Measurements from ENCODE around the gene POMC.
"Not testable (repeated sequence)": the region's sequence is repeated elsewhere in the genome, so short reads cannot be mapped to it uniquely, and the experiment has no call there.

The POMC gene

DNA sequence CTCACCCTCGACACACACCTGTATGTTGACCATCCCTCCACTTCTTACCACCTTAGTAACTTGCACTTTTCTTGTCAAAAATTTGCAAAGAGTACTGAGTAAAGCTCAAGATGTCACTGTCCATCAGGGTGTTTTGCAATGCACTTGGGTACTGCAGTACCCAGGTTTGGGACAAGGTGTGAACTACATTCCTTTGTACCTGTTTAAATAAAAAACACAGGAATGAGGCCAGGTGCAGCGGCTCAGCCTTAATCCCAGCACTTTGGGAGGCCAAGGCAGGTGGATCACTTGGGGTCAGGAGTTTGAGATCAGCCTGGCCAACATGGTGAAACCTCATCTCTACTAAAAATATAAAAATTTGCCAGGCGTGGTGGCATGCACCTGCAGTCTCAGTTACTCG lies 27.8 kb downstream of the POMC start:
- DNase-seq (ENCODE audit: low read depth in 3 of 3, low spot score in 1 of 3): not testable (repeated sequence)

DNA sequence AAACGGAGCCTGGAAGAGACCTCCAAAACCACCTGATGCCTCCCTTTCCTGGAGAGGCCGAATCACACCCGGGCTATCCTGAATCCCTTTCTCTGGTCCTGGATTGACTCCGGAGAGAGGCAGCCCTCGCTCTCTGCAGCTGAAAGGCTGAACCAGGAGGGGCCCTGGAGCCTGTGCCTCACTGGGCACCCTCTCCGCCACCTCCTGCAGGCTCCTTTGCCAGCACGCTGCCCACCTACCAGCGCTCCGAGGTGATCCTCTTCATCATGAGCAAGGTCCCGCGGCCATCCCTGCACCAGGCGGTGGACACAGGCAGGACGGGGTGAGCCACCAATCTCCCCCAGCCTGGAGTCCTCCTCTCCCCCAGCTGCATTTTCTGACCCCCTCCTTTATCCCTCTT lies 35.7 kb downstream of the POMC start:
- no peak for DNase-seq (ENCODE audit: low read depth in 3 of 3, low spot score in 1 of 3)

DNA sequence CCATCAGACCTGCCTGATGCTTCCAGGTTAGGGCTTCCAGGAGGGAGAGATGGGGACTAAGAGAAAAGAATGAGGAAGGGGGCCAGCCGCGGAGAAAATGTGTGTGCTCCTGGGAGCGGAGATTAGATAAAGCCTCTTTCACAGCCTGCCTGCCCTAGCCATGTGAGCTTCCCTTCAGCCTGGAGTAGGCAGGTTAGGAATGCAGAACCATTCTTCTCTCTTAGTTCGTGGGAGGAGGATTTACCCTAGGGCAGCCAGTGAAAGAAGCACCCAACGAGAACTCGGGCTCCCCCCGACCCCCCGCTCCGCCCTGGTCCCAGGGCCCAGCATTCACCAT lies 36.1 kb downstream of the POMC start:
- no peak for DNase-seq (ENCODE audit: low read depth in 3 of 3, low spot score in 1 of 3)

DNA sequence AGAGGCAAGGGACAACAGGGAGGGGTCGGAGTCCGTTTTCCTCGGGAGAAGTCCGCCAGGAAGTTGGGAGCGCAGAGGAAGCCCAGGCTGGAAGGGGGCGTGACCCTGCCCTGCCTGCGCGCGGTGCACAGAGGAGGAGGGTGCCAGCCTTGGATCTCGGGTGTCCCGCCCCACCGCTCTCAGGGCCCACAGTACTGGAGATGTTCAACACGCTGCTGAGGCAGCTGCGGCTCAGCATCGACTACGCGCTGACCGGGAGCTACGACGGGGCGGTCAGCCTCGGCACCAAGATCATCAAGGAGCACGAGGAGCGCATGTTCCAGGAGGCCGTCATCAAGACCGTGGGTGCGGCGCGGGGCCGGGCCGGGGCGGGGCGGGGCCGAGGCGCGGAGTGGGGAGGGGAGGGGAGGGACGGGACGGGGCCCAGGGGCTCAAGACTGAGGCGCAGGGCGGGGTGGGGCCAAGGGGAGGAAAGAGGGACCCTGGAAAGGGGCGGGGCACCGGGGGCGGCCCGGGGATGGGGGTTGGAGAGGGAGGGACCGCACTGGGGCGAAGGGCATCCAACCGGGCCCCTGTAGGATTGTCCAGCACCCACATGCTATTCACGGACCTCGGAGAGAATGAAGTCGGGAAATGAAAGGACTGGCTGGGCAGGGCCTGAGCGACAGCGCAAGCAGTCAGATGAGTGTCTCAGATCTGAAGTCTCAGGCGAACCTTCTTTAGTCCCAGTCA lies 36.6 kb downstream of the POMC start:
- DNase-seq (ENCODE audit: low read depth in 3 of 3, low spot score in 1 of 3): no peak

DNA sequence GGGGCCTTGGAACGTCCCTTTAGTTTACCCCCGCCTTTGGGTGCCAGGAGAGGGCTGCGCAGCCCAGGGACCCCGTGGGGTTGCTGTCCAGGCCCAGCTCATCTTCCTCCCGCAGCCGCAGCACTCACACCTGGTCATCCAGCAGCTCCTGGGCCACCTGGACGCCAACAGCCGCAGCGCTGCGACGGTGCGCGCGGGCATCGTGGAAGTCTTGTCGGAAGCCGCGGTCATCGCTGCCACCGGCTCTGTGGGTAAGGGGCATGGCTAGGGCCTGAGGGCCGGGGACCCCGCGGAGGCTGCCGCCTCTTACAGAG lies 37.2 kb downstream of the POMC start:
- no peak for DNase-seq (ENCODE audit: low read depth in 3 of 3, low spot score in 1 of 3)

DNA sequence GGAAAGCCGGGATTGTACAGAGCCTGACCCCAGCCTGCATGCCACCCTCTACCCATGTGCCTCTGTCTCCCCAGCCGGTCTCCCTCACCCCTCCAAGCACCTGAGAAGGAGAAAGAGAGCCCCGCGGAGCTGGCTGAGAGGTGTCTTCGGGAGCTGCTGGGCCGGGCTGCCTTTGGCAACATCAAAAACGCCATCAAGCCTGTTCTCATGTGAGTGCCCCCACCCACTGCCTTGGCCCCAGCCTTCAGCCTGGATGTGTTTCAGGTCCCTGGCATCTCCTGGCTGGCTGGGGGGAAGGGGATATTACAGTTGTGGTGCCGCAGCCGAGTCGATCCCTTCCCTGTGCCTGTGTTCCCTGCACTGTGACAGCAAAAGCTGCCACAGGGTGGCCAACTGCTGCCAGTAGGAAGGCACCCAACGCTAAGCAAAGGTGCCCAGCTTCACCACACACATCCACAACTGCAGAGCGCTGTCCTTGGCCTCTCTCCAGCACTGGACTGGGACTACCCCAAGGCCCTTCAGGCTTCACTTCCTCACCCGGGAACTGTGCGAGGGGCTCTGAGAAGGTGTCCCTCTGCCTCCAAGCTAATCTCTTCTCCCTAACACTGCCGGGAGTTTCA lies 38.4 kb downstream of the POMC start:
- DNase-seq (ENCODE audit: low read depth in 3 of 3, low spot score in 1 of 3): no peak

DNA sequence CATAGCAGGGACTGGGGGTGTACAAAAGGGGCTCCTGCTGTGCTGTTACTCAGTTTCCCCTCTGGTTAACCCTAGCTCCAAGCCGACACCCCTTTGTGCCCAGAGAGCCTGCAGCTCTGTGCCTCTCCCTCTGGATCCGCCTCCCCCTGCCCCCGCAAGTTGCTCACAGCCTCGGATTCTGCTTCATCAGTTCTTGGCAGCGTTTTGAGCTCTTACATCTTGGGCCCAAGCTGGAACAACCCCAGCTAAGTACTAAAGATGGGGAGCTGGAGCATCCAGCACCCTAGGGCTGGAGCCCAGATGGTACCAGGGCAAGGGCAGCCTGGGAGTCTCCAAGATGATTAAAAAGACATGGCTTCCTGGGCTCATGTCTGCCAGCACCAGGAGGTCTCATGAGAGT lies 40.7 kb downstream of the POMC start:
- no peak for DNase-seq (ENCODE audit: low read depth in 3 of 3, low spot score in 1 of 3)

DNA sequence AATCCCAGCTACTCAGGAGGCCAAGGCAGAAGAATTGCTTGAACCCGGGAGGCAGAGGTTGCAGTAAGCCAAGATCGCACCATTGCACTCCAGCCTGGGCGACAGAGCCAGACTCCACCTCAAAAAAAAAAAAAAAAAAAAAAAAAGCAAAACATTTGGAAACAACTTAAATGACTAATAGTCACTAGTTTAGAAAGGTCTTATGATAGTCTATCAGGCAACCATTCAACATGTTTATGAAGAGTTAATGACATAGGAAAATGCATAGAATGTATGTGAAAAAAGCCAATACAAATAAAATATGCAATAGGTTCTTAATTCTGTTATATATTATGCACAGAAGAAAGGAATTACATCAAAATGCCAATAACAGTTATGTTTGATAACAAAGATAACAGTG lies 41.3 kb downstream of the POMC start:
- not testable (repeated sequence) for DNase-seq (ENCODE audit: low read depth in 3 of 3, low spot score in 1 of 3)

DNA sequence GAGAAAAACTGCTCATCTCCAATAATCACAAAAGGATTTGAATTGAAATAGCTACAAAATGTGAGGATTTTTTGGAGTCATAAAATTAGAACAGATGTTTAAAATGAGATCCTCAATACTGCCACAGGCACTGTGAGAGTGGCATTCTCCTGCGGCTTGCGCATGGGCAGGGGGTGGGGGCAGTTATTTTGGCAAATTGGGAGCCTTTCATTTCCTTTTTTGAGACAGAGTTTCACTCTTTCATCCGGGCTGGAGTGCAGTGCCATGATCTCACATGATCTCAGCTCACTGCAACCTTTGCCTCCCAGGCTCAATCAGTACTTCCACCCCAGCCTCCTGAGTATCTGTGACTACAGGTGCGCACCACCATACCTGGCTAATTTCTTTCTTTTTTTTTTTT lies 42.4 kb downstream of the POMC start:
- DNase-seq (ENCODE audit: low read depth in 3 of 3, low spot score in 1 of 3): no peak

DNA sequence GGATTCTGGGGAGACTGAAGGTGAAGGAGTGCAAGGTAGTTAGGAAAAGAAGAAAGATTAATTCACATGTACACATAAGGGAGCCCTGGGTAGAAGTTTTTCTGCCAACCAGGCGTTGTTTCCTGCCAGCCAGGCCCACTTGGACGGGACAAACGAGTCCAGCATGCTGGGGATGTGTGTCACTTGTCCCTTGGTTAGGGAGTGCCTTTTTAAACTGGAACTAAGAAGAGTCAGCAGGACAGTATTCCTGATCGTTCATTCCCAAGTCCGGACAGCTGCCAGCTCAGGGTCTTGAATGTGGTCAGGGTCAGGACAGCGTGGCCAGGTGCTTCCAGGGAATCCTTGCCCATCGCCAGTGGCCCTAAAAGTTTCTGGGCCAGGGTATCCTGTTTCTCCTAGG lies 43.2 kb downstream of the POMC start:
- no peak for DNase-seq (ENCODE audit: low read depth in 3 of 3, low spot score in 1 of 3)

DNA sequence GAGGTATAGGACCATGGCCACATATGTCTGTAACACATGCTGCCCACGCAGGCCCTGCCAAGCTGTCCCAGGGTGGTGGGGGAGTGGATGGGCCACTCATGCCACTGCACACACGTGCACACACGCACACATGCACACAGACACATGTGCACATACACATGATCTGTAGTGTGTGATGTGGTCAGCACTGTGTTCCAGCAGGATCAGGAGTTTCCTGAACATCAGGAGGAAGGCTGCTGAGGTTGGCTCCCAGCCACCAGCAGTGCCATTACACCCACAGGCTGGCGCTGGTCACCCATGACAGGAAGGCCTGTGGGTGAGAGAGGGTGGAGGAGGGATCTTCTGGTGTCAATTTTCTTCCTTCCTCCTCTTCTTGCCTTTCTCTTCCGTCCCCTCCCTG lies 44.7 kb downstream of the POMC start:
- DNase-seq (ENCODE audit: low read depth in 3 of 3, low spot score in 1 of 3): no peak

DNA sequence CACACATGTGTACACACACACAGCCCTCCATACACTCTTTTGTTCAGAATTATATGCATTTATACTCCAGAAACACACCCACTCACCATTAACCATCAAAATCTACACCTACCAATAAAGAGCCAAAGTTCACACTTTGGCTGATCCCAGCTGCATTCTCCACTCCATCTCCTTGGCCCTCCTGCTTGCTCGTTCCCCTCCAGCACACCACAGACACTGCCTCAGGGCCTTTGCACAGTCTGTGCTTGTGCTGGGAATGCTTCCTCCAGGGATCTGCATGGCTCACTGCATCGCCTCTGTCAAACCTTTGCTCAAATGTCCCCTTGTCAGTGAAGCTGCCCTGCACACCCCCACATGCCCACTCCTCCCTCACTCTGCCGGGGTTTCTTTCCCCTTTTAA lies 46.0 kb downstream of the POMC start:
- DNase-seq (ENCODE audit: low read depth in 3 of 3, low spot score in 1 of 3): no peak

DNA sequence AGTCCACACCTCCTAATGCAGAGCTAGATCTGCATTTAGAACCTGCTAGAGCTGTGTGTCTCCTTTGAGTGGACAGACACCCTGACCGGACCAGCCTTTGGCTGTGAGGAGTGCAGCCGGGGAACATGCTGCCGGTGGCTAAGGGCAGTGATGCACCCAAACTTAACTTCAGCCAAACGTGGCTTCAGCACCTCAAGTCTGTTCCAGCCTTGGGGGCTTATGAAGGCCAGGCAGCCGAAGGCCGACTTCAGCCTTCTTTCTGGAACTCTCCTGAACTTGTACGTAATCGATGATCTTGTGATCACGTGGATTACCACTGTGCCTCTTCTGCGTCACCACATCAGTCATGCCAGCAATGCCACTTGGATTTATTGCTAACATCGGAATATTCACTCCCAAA lies 49.1 kb downstream of the POMC start:
- DNase-seq (ENCODE audit: low read depth in 3 of 3, low spot score in 1 of 3): no peak

DNA sequence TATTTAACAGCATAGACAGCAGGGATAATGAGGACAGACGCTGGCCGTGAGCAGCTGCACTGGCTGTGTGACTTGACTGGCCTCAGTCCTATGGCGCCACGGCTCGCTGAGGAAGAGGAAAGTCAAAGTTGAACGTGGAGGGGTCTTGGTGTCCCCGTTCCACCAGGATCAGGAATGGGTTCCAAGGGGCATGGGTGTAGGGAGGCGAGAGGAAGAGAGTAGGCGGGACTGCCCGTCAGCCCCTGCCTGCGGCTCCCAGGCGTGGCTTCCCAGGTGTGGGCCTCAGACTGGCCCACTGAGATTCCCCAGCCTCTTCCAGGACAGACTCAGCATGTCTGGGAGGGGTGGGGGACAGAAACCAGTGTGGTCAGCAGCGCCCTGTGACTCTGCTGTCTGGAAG lies 51.4 kb downstream of the POMC start:
- no peak for DNase-seq (ENCODE audit: low read depth in 3 of 3, low spot score in 1 of 3)

DNA sequence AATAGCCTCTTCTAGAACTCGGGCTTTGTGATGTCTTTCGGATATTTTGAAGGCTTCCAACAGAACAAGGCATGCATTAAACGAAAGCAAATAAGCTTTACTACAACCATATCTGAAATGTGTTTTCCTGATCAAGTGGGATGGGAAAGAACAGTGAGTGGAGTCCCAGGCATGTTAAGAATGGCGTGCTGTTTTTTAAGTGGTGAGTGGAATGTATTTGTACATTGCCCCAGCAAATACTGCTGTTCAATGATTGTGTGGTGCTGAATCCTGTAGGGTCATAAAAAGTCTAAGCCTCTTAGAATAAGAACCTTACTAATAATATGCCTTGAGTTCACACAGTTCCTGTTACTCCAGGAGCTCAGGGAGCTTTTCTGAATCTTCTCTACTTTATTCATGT lies 52.5 kb downstream of the POMC start:
- DNase-seq (ENCODE audit: low read depth in 3 of 3, low spot score in 1 of 3): no peak

DNA sequence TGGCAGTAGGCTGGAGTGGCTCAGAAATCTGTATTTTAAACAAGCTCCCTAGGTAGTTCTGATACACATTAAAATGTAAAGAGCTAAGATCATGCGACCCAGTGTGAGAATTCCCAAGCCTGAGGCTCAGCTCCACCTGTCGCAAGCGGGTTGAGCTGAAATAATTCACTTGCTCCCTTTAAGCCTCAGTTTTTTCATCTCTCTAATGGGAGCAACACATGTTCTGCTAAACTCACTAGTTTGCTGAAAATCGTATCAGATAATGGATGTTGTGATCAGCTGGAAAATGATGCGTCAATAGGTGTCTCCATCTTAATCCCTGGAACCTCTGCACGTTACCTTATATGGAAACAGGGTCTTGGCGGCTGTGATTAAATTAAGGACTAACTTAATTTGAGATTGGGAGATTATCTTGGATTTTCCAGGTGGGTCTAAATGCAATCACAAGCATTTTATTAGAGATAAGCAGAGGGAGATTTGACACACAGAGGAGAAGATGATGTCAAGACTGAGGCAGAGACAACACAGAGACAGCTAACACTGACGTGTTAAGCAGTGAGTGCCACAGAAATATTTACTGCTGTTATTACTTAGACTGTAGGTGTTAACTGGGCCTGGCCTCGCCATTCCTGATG lies 53.0 kb downstream of the POMC start:
- no peak for DNase-seq (ENCODE audit: low read depth in 3 of 3, low spot score in 1 of 3)

DNA sequence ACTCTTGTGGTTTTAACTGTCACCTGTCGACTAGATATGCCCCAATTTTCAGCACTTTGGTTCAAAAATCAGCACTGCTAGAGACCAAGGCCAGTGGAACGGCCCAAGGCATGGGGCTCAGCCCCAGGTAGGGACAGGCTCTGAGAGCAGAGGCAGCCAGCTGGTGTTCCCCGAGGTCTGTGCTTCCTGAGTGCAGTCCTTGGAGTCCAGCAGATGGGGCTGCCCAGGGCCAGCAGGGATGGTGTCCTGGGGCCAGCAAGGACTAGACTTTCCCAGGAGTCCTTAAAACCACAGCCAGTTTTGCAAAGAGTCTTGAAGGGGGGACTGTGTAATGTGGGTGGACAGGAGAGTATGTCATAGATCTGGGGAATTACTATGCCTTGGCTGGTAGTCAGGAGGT lies 56.3 kb downstream of the POMC start:
- no peak for DNase-seq (ENCODE audit: low read depth in 3 of 3, low spot score in 1 of 3)
